HG03457 (cell line): ENCODE measurements around the gene APBB2.

Source experiments
- ATAC-seq: cut with Tn5 transposase; IDR thresholded peaks from one replicate; pipeline ENCODE4 v1.9.1; 2021; ENCODE audit warnings: moderate number of reproducible peaks; ENCODE audit not compliant: unreplicated experiment

The APBB2 gene

GRCh38 chr4:40875507-40876150 is 338.7 kb downstream of the APBB2 start:
- no peak for ATAC-seq

- no peak for ATAC-seq
Observed at GRCh38 chr4:40874901-40875300, 339.4 kb downstream of the APBB2 start.

- ATAC-seq, result no peak
Observed at GRCh38 chr4:40874331-40874730, 340.0 kb downstream of the APBB2 start.

- ATAC-seq, result no peak
Observed at GRCh38 chr4:40871695-40872250, 342.6 kb downstream of the APBB2 start.

GRCh38 chr4:40870150-40870549 is 344.2 kb downstream of the APBB2 start:
- ATAC-seq, result no peak

GRCh38 chr4:40865696-40866095 is 348.6 kb downstream of the APBB2 start:
- no peak for ATAC-seq

- no peak for ATAC-seq
Observed at GRCh38 chr4:40864531-40864930, 349.8 kb downstream of the APBB2 start.

- ATAC-seq, result no peak
Observed at GRCh38 chr4:40858962-40859361, 355.4 kb downstream of the APBB2 start.

- no peak for ATAC-seq
Observed at GRCh38 chr4:40857956-40858355, 356.4 kb downstream of the APBB2 start.

GRCh38 chr4:40856840-40857362 is 357.4 kb downstream of the APBB2 start:
- ATAC-seq, result peak; percentile 66

- ATAC-seq, result no peak
Observed at GRCh38 chr4:40856277-40856839, 358.0 kb downstream of the APBB2 start.

GRCh38 chr4:40850496-40850895 is 363.8 kb downstream of the APBB2 start:
- ATAC-seq, result no peak

GRCh38 chr4:40848940-40849339 is 365.4 kb downstream of the APBB2 start:
- ATAC-seq, result no peak

- no peak for ATAC-seq
Observed at GRCh38 chr4:40848251-40848650, 366.1 kb downstream of the APBB2 start.

- ATAC-seq, result no peak
Observed at GRCh38 chr4:40846532-40846931, 367.8 kb downstream of the APBB2 start.

GRCh38 chr4:40845154-40845835 is 369.0 kb downstream of the APBB2 start:
- ATAC-seq, result no peak

GRCh38 chr4:40844261-40844660 is 370.1 kb downstream of the APBB2 start:
- no peak for ATAC-seq

- ATAC-seq, result no peak
Observed at GRCh38 chr4:40843696-40844095, 370.6 kb downstream of the APBB2 start.

- no peak for ATAC-seq
Observed at GRCh38 chr4:40842725-40843423, 371.5 kb downstream of the APBB2 start.

GRCh38 chr4:40842318-40842717 is 372.0 kb downstream of the APBB2 start:
- no peak for ATAC-seq

- ATAC-seq, result peak; percentile 62
Observed at GRCh38 chr4:40840985-40841571, 373.3 kb downstream of the APBB2 start.
